CD14-positive monocyte (primary cell): ENCODE results near the gene CDH12. TPM values are rescaled to one million over a fixed set of nuclear protein-coding genes. Genes with fewer than 3 reads are reported as not detected.

Experiments used
- DNase-seq, 3 donors: peaks; one replicate each; pipeline ENCODE4 v3.0.0-alpha.2; 2011 to 2022
- H2AFZ ChIP-seq: 2 replicates; pipeline ENCODE4 v1.6.0; 2012; ENCODE audit warnings: mild to moderate bottlenecking, low read depth, low read length, inconsistent platforms; ENCODE audit not compliant: insufficient read depth, poor library complexity, severe bottlenecking
- H3K27ac ChIP-seq, 2 donors: 1 replicate in 1 of 2; 2 replicates in 1 of 2; pipeline ENCODE4 v1.5.1; 2012 to 2013; ENCODE audit warnings: low read length in 2 of 2, control low read depth in 1 of 2, inconsistent platforms in 1 of 2, low read depth in 1 of 2, mild to moderate bottlenecking in 1 of 2
- H3K27me3 ChIP-seq, 2 donors: one replicate each; pipeline versions ENCODE4 v1.6.0 to v1.6.1; 2011 to 2013; ENCODE audit warnings: low read length in 2 of 2; ENCODE audit not compliant: control insufficient read depth in 2 of 2, insufficient read depth in 2 of 2
- H3K36me3 ChIP-seq, 2 donors: replicated peaks in 1 of 2; 1 replicate in 1 of 2; 2 replicates in 1 of 2; pipeline versions ENCODE4 v1.5.1 to v1.6.1; 2012 to 2013; ENCODE audit warnings: low read length in 2 of 2, control low read depth in 1 of 2, inconsistent platforms in 1 of 2, mild to moderate bottlenecking in 1 of 2; ENCODE audit not compliant: insufficient read depth in 2 of 2, control insufficient read depth in 1 of 2
- H3K4me1 ChIP-seq, 2 donors: 1 replicate in 1 of 2; 2 replicates in 1 of 2; pipeline versions ENCODE4 v1.5.1 to v1.6.1; 2012 to 2013; ENCODE audit warnings: low read length in 2 of 2, control low read depth in 1 of 2, inconsistent platforms in 1 of 2, mild to moderate bottlenecking in 1 of 2, moderate library complexity in 1 of 2; ENCODE audit not compliant: insufficient read depth in 2 of 2, control insufficient read depth in 1 of 2
- H3K4me2 ChIP-seq: replicated peaks from 2 replicates; pipeline ENCODE3; 2012; ENCODE audit warnings: low read length, moderate library complexity, mild to moderate bottlenecking; ENCODE audit not compliant: poor library complexity, severe bottlenecking; ENCODE audit errors: extremely low read depth
- H3K4me3 ChIP-seq, 3 experiments: fragments of 200-600 bp in 1 of 3; sonication (generic) in 1 of 3; replicated peaks in 1 of 3; 1 replicate in 2 of 3; 2 replicates in 1 of 3; pipeline ENCODE4 v1.5.1; 2011 to 2013; ENCODE audit warnings: low read length in 3 of 3, mild to moderate bottlenecking in 3 of 3, control low read depth in 2 of 3, low read depth in 2 of 3, inconsistent platforms in 1 of 3, moderate library complexity in 1 of 3
- H3K79me2 ChIP-seq: 2 replicates; pipeline ENCODE4 v1.6.0; 2012; ENCODE audit warnings: mild to moderate bottlenecking, control low read depth, inconsistent platforms, low read length, moderate library complexity; ENCODE audit not compliant: insufficient read depth
- H3K9ac ChIP-seq: 2 replicates; pipeline ENCODE4 v1.6.0; 2017; ENCODE audit warnings: low read length, mild to moderate bottlenecking; ENCODE audit not compliant: insufficient read depth, poor library complexity, severe bottlenecking
- H3K9me3 ChIP-seq, 2 donors: replicated peaks in 1 of 2; 1 replicate in 1 of 2; 2 replicates in 1 of 2; pipeline versions ENCODE4 v1.5.1 to v1.6.1; 2012 to 2013; ENCODE audit warnings: low read length in 2 of 2, control low read depth in 1 of 2; ENCODE audit not compliant: control insufficient read depth in 1 of 2, insufficient read depth in 1 of 2
- H4K20me1 ChIP-seq: 2 replicates; pipeline ENCODE4 v1.6.0; 2012; ENCODE audit warnings: mild to moderate bottlenecking, low read length, control low read depth, moderate library complexity; ENCODE audit not compliant: insufficient read depth
- H3K27ac Mint-ChIP-seq, 7 donors: one replicate each; pipeline ENCODE4 v1.8.0; 2020; ENCODE audit warnings: mild to moderate bottlenecking in 7 of 7, mixed read lengths in 7 of 7, moderate library complexity in 6 of 7, inconsistent platforms in 2 of 7
- H3K27me3 Mint-ChIP-seq, 3 donors: one replicate each; pipeline ENCODE4 v1.8.0; 2021 to 2022; ENCODE audit warnings: low read depth in 3 of 3, mild to moderate bottlenecking in 3 of 3, mixed read lengths in 3 of 3, moderate library complexity in 3 of 3, inconsistent platforms in 1 of 3
- H3K36me3 Mint-ChIP-seq, 2 donors: one replicate each; pipeline ENCODE4 v1.8.0; 2020; ENCODE audit warnings: mixed read lengths in 2 of 2, inconsistent platforms in 1 of 2, mild to moderate bottlenecking in 1 of 2
- H3K4me1 Mint-ChIP-seq: one replicate; pipeline ENCODE4 v1.8.0; 2020; ENCODE audit warnings: mild to moderate bottlenecking, mixed read lengths
- H3K4me3 Mint-ChIP-seq, 2 donors: one replicate each; pipeline ENCODE4 v1.8.0; 2020; ENCODE audit warnings: mild to moderate bottlenecking in 2 of 2, mixed read lengths in 2 of 2, moderate library complexity in 1 of 2
- H3K9me3 Mint-ChIP-seq, 7 donors: one replicate each; pipeline ENCODE4 v1.8.0; 2020 to 2022; ENCODE audit warnings: mixed read lengths in 7 of 7, mild to moderate bottlenecking in 6 of 7, moderate library complexity in 6 of 7, inconsistent platforms in 2 of 7
- WGBS: methylation state at CpG from one replicate; pipeline ENCODE4 v1.1.5; 2013; ENCODE audit warnings: missing lambda C conversion rate; ENCODE audit not compliant: insufficient coverage; 5-methylcytosine and 5-hydroxymethylcytosine counted together
- intact Hi-C, 2 donors: fragments of 100-400 bp; cut with micrococcal nuclease; formaldehyde crosslinking; loops; one replicate each; pipeline versions ENCODE4 v1.15.0 to v1.15.1; 2023
- polyA plus RNA-seq, 3 donors: library from polyadenylated mRNA; depleted of rRNA in 1 of 3; unstranded in 2 of 3; stranded (reverse) in 1 of 3; fragments of 300-500 nt in 2 of 3; fragments of >200 nt in 1 of 3; fragmentation: Illumina TruSeq in 2 of 3; gene quantifications; 1 replicate in 2 of 3; 2 replicates in 1 of 3; pipeline ENCODE4 v1.2.3, GENCODE V29; 2012 to 2021
- TF ChIP-seq, protein P1 (sequence below): fragments of 200-600 bp; IDR thresholded peaks from one replicate; pipeline ENCODE4 v1.8.0; 2022; ENCODE audit warnings: antibody characterized with exemption, mild to moderate bottlenecking

Gene CDH12
- polyA plus RNA-seq, 3 donors: not detected

DNA sequence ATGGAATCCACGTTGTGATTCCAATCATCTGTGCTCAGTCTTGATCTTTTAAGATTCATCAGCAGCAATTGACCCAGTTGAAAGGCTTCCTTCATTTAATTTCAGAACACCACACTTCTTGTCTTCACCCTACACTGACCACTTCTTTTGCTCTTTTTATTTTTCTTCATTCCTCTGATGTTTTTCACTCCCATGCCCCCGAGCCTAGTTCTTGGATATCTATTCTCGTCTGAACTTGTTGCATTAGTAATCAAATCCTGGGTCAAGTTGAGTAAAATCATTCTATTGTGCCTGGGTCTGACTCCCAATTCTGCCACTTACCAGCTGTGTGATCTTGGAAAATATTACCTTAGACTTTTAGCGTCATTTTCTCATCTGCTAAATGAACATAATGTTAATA, 356.5 kb downstream of the CDH12 start:
- no peaks in the 10 kb centered on the region for H4K20me1 ChIP-seq
- no peaks in the 10 kb centered on the region for H3K27me3 Mint-ChIP-seq
- H3K9me3 Mint-ChIP-seq: peaks cover 0 to 12% (median 2%) of the 10 kb centered on the region in 7 donors
- H3K9me3 ChIP-seq: peaks cover 0 to 9% of the 10 kb centered on the region in 2 donors
- no peaks in the 10 kb centered on the region for H3K4me1 ChIP-seq
- H3K36me3 Mint-ChIP-seq: no peaks in the 10 kb centered on the region
- 50% methylated on average over 2 of the region's 4 CpGs for WGBS
- no peak overlapping the region for H3K27ac ChIP-seq
- H3K9ac ChIP-seq: no peak overlapping the region
- H3K4me3 Mint-ChIP-seq: no peak overlapping the region
- no peak overlapping the region for H3K4me3 ChIP-seq
- no peaks in the 10 kb centered on the region for H3K27me3 ChIP-seq
- TF ChIP-seq, protein P1, sequence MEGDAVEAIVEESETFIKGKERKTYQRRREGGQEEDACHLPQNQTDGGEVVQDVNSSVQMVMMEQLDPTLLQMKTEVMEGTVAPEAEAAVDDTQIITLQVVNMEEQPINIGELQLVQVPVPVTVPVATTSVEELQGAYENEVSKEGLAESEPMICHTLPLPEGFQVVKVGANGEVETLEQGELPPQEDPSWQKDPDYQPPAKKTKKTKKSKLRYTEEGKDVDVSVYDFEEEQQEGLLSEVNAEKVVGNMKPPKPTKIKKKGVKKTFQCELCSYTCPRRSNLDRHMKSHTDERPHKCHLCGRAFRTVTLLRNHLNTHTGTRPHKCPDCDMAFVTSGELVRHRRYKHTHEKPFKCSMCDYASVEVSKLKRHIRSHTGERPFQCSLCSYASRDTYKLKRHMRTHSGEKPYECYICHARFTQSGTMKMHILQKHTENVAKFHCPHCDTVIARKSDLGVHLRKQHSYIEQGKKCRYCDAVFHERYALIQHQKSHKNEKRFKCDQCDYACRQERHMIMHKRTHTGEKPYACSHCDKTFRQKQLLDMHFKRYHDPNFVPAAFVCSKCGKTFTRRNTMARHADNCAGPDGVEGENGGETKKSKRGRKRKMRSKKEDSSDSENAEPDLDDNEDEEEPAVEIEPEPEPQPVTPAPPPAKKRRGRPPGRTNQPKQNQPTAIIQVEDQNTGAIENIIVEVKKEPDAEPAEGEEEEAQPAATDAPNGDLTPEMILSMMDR: no peak
- no peaks in the 10 kb centered on the region for H3K79me2 ChIP-seq
- H3K27ac Mint-ChIP-seq: no peak overlapping the region
- no peak overlapping the region for H3K4me2 ChIP-seq
- intact Hi-C loops: no loop called here
- no peaks in the 10 kb centered on the region for H3K36me3 ChIP-seq
- no peak for DNase-seq
- no peak overlapping the region for H2AFZ ChIP-seq
- H3K4me1 Mint-ChIP-seq: no peaks in the 10 kb centered on the region

DNA sequence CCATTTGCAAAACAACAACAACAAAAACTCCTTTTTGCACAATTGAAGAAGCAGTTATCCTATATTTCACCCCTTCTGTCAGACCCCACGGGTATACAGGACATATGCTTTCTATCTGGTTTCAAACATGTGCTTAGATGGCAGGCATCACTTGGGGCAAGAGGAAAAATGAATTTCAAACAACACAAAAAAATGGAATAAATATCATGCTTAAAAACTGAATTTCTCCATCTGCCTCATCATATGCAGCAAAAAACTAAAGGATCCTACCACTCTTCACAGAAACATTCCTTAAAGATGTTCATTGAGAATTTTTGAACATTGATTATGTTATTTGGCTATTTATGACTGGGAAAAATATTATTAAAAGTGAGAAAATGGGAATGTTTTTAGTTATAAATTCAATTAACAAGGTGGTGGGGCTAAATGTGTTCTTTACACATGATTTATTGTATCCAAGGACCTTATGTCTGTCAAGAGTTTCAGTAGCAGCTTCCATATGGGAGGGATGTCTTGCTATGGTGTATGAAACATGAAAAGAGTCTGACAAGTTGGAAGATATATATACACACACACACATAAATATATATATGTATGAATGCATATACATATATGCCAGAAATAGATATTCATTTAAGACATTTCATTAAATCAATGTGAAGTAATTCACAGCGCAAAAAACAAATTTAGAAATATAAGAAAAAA, 358.0 kb downstream of the CDH12 start:
- no peak overlapping the region for H3K4me3 Mint-ChIP-seq
- Histone ChIP-seq H3K27me3 (no peaks in the 10 kb centered on the region), H4K20me1 (no peaks in the 10 kb centered on the region), H3K9me3 (peaks cover 0 to 9% of the 10 kb centered on the region in 2 donors), H3K36me3 (no peaks in the 10 kb centered on the region), H2AFZ (no peak overlapping the region), H3K9ac (no peak overlapping the region), H3K79me2 (no peaks in the 10 kb centered on the region), H3K4me2 (no peak overlapping the region), H3K4me1 (no peaks in the 10 kb centered on the region), H3K27ac (no peak overlapping the region), H3K4me3 (no peak overlapping the region)
- H3K36me3 Mint-ChIP-seq: no peaks in the 10 kb centered on the region
- WGBS: no CpG with 5 or more reads among the region's 2 CpGs
- no peaks in the 10 kb centered on the region for H3K4me1 Mint-ChIP-seq
- TF ChIP-seq, protein P1: no peak
- no peak for DNase-seq
- peaks cover 0 to 12% (median 2%) of the 10 kb centered on the region in 7 donors for H3K9me3 Mint-ChIP-seq
- H3K27me3 Mint-ChIP-seq: no peaks in the 10 kb centered on the region
- intact Hi-C loops: no loop called here
- no peak overlapping the region for H3K27ac Mint-ChIP-seq
